RWPE1 (cell line): ENCODE results near the gene PCBD1.

Experiments
- CTCF ChIA-PET: fragments of 350-600 bp; sonication (Branson Sonifier 250); formaldehyde crosslinking; extraction: SDS; loops from one replicate; lab custom pipeline; 2021; lab: Yijun Ruan, JAX
- POLR2A ChIA-PET: fragments of 400-600 bp; formaldehyde crosslinking; extraction: SDS; loops from one replicate; lab custom pipeline; 2020; ENCODE audit warnings: antibody characterized with exemption; ENCODE audit not compliant: low non-redundant PET; lab: Yijun Ruan, JAX
- DNase-seq: peaks from one replicate; pipeline ENCODE4 v3.0.0; 2012; ENCODE audit warnings: low spot score
- H3K27ac ChIP-seq: fragments of 450-650 bp; 2 replicates; pipeline ENCODE4 v1.5.1; 2017
- TF ChIP-seq, protein P1 (sequence below): fragments of 450-650 bp; conservative IDR thresholded peaks from 2 replicates; pipeline ENCODE4 v1.5.1; 2017; ENCODE audit warnings: low read depth, mild to moderate bottlenecking

PCBD1 gene

DNA sequence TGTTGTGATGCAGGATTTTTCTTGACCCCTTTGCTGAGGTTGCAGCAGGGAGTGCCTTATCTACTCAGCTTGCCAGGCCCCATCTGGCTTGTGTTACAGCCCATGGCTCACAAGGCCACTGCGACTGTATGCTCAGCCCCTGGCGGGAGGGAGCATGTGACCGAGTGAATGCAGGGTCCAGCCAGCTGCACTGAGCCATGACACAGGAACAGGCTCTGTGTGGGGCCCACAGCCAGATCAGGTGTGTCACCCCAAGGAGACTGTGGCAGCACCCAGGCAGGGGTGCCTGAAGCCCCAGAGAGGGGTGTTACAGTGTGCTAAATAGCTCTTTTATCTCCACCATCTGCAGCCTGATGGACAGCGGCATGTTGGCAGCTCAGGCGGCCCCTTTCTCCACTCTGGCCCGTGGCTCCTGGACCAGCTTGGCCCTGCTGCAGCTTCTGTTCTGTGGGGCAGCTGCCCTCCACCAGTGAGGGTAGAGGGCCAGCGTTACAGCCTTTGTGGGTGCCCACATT is 2.6 kb upstream of the PCBD1 start:
- CTCF ChIA-PET: interaction anchor here (1.7 kb wide), 1 partner anchor 12 kb away, joined by 6 read pairs; no protein-coding TSS in a partner anchor
- TF ChIP-seq, protein P1, sequence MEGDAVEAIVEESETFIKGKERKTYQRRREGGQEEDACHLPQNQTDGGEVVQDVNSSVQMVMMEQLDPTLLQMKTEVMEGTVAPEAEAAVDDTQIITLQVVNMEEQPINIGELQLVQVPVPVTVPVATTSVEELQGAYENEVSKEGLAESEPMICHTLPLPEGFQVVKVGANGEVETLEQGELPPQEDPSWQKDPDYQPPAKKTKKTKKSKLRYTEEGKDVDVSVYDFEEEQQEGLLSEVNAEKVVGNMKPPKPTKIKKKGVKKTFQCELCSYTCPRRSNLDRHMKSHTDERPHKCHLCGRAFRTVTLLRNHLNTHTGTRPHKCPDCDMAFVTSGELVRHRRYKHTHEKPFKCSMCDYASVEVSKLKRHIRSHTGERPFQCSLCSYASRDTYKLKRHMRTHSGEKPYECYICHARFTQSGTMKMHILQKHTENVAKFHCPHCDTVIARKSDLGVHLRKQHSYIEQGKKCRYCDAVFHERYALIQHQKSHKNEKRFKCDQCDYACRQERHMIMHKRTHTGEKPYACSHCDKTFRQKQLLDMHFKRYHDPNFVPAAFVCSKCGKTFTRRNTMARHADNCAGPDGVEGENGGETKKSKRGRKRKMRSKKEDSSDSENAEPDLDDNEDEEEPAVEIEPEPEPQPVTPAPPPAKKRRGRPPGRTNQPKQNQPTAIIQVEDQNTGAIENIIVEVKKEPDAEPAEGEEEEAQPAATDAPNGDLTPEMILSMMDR: no peak

DNA sequence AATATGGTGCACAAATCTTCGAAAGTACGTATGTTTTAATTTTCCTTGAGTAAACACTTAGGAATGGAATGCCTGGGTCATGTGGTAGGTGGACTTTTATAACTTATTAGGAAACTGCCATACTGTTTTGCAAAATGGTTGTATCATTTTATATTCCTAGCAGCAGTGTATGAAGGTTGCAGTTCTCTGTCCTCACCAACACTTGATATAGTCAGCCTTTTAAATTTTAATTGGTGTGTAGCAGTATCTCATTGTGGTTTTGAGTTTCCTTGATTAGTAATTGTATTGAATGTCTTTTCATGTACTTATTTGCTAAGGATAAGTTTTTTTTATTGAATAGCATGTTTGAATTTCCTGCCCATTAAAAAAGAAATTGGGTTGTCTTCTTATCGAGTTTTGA is 926 bp upstream of the PCBD1 start:
- POLR2A ChIA-PET: no interaction called here

More for the DNA sequence above, 2.6 kb upstream of the PCBD1 start:
- no peak for DNase-seq
- POLR2A ChIA-PET: no interaction called here
- H3K27ac ChIP-seq: no peak overlapping the region

DNA sequence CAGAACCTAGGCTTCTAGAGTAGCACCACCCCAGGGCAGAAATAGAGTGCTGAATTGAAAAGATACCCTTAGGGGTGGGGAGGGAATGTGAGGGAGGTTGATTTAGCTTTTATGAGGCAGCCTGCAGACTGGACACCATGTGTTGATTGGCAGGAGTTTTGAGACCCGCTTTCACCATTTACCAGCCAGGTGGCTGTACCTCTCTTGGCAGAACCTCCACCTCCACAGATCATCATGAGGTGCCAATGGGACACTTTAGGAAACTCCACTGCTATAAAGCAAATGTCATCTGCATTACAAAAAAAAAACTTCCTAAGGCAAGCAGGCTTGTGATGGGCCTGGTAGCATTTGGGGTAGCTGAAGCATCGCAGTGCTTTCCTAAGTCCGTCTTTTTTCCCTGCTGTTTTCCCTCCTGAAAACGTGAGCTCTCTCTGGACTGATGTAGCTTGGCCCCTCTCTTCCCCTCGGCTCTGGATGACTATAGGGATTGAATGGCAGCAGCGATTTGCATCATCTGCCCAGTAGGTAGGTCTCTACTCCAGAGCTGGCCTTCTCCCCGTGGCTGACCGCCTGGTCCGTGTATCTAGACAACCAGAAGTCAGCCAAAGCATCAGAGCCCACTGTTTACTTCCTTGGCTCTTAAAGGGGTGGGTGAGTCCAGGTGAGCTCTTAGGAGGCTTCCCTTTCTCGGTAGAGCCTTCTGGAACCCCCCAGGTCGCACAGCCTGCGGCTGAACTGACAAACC is 1.3 kb downstream of the PCBD1 start:
- CTCF ChIA-PET: interaction anchor here (0.6 to 1.1 kb wide), 7 partner anchors 10 to 609 kb away, joined by 3 to 9 read pairs (median 3); partner anchors contain the start of gene SGPL1
- H3K27ac ChIP-seq: peak overlapping the region; percentile 60
- POLR2A ChIA-PET: interaction anchor here (0.6 kb wide), 1 partner anchor 127 kb away, joined by 9 read pairs; no protein-coding TSS in a partner anchor
- DNase-seq: no peak
- TF ChIP-seq, protein P1: no peak

More for the DNA sequence above, 926 bp upstream of the PCBD1 start:
- TF ChIP-seq, protein P1: no peak
- DNase-seq: no peak
- no peak overlapping the region for H3K27ac ChIP-seq
- CTCF ChIA-PET: interaction anchor here (1.2 kb wide), 1 partner anchor 11 kb away, joined by 4 read pairs; no protein-coding TSS in a partner anchor

DNA sequence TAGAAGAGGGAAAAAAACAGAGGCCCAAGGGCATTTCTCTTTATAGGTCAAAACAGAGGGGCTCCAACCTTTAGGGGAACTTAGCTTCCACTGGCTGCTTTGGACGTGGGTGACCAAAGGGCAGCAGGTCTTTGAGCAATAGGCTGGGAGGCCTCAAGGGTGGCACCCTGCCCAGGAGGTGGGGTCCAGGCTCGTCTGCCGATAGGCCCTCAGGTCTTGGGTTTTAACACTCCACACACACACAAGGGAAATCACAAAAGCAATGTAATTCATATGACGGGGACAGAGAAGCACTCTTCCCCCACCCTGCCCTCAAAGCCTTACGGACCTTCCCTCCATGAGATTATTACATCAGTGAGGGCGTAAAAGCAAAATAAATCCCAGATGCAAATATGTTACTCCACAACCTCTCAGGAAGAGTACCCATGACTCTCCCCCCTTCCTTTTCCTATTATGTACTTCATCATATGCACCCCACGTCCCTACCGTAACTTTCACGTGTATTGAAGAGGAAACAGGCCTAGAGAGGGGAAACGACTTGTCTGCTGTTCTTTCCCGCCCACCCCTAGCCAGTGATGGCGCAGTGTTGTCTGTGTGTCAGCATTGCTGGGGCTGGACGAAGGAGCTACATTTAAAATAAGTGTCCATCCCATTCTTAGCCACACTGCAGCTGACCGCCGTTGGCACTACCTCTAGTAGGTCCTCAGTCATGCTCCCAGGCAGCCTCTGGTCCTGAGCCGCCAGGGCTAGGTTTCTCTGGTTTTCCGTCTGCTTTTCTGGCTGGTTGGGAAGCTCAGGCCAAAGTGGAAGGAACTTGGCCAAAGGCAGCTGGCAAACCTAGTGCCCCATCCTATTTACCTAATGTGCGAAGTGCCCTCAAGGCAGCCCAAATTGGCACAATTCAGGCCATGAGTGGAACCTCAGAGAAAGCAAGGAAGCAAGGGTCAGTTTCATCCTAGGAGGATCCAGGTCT is 2.1 kb downstream of the PCBD1 start:
- POLR2A ChIA-PET: interaction anchor here (0.6 kb wide), 1 partner anchor 126 kb away, joined by 9 read pairs; no protein-coding TSS in a partner anchor
- TF ChIP-seq, protein P1: no peak
- peak overlapping the region; percentile 17; the same call in 1 of the 2 replicates for H3K27ac ChIP-seq
- DNase-seq: no peak
- CTCF ChIA-PET: interaction anchor here (0.6 to 0.9 kb wide), 6 partner anchors 22 to 609 kb away, joined by 3 to 9 read pairs (median 3); partner anchors contain the start of gene SGPL1

DNA sequence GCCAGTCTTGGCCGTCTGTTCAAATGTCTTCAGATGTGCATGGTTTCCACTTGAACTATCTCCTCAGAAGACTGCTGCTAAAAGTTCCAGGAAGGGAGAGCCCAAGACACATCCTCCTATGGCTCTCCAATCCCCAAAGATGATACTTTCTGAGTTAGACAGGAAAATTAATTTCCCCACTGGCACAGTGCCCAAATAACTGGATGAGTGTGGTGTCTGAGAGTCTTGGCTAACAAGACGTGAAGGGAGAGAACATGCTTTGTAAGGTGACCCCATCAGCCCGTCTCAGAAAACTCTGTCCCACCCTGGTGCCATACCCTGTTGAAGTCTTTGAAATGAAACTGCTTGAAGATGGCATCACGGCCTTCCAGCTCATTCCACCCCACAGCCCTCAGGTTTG is 2.9 kb downstream of the PCBD1 start:
- ChIA-PET POLR2A (no interaction called here), CTCF (interaction anchor here (0.6 kb wide), 1 partner anchor 47 kb away, joined by 3 read pairs; no protein-coding TSS in a partner anchor)
- no peak for DNase-seq
- H3K27ac ChIP-seq: no peak overlapping the region
- TF ChIP-seq, protein P1: no peak
